GM12892 (cell line): ENCODE measurements around the gene SLC4A7.

Experiments
- POLR2A ChIP-seq: IDR thresholded peaks from 2 replicates; pipeline ENCODE4 v1.6.1; 2011; ENCODE audit warnings: low read depth, low read length, control low read depth
- POLR2AphosphoS5 ChIP-seq: IDR thresholded peaks from 2 replicates; pipeline ENCODE4 v1.6.1; 2011; ENCODE audit warnings: low read depth, low read length, control low read depth
- TAF1 ChIP-seq: IDR thresholded peaks from 2 replicates; pipeline ENCODE4 v1.6.1; 2011; ENCODE audit warnings: low read depth, mild to moderate bottlenecking, control low read depth, low read length, borderline replicate concordance

GRCh38 chr3:27335571-27335970 lies 148.6 kb downstream of the SLC4A7 start:
- TF ChIP-seq POLR2A: no peak
- no peak for TF ChIP-seq POLR2AphosphoS5
- no peak for TF ChIP-seq TAF1
